GM12878 (cell line): ENCODE measurements around the gene HOXD12. TPM values are rescaled to one million over a fixed set of nuclear protein-coding genes. Genes with fewer than 3 reads are reported as not detected.

ENCODE experiments used
- ATAC-seq: fragments of 200-7000 bp; cut with Tn5 transposase; 3 replicates; pipeline ENCODE4 v1.9.1; 2020; ENCODE audit warnings: mild to moderate bottlenecking, moderate library complexity
- BruUV-seq: library from RNA; stranded (reverse); fragments of 400-500 nt; replicated peaks from 2 replicates; lab custom pipeline; 2021; lab: Mats Ljungman, UMichigan
- CTCF ChIA-PET: fragments of 300-600 bp; sonication (Branson Sonifier 250); formaldehyde crosslinking; extraction: SDS; loops from one replicate; lab custom pipeline; 2021; ENCODE audit warnings: inconsistent platforms; lab: Yijun Ruan, JAX
- POLR2A ChIA-PET: fragments of 350-600 bp; formaldehyde crosslinking; extraction: SDS; loops from one replicate; lab custom pipeline; 2021; ENCODE audit warnings: inconsistent platforms; lab: Charles Lee
- RAD21 ChIA-PET: fragments of 300-600 bp; sonication (Branson Sonifier 250); formaldehyde crosslinking; loops from one replicate; lab custom pipeline; 2023; ENCODE audit warnings: antibody characterized with exemption; ENCODE audit not compliant: unreplicated experiment; lab: Charles Lee
- SMC1A ChIA-PET: fragments of 300-600 bp; sonication (Branson Sonifier 250); formaldehyde crosslinking; loops from one replicate; lab custom pipeline; 2023; ENCODE audit not compliant: unreplicated experiment, uncharacterized antibody; lab: Charles Lee
- DNase-seq: peaks from one replicate; pipeline ENCODE4 v3.0.0-alpha.2; 2011; ENCODE audit warnings: low read depth, low spot score
- FAIRE-seq: peaks from 3 replicates; lab custom pipeline; 2011; peaks lifted over from hg19 to GRCh38; lab: Jason Lieb, UNC
- H2AFZ ChIP-seq: 2 replicates; pipeline ENCODE4 v1.6.0; 2011; ENCODE audit warnings: low read depth, low read length, control low read depth; ENCODE audit not compliant: control insufficient read depth
- H3K27ac ChIP-seq: 2 replicates; pipeline ENCODE4 v1.5.1; 2011; ENCODE audit warnings: control low read depth; ENCODE audit not compliant: control insufficient read depth, insufficient read depth
- H3K27me3 ChIP-seq, 2 experiments: replicated peaks in 1 of 2; 2 replicates each; pipeline versions ENCODE4 v1.6.0 to v1.6.1; 2011; ENCODE audit warnings: low read length in 1 of 2; ENCODE audit not compliant: control insufficient read depth in 2 of 2, insufficient read depth in 2 of 2
- H3K36me3 ChIP-seq, 2 experiments: 2 replicates each; pipeline ENCODE4 v1.5.1; 2011; ENCODE audit warnings: low read length in 1 of 2; ENCODE audit not compliant: control insufficient read depth in 2 of 2, insufficient read depth in 2 of 2
- H3K4me1 ChIP-seq: 2 replicates; pipeline ENCODE4 v1.6.1; 2011; ENCODE audit warnings: mild to moderate bottlenecking, low read length, moderate library complexity, mixed read lengths; ENCODE audit not compliant: control insufficient read depth, insufficient read depth
- H3K4me2 ChIP-seq: 2 replicates; pipeline ENCODE4 v1.6.0; 2011; ENCODE audit warnings: control low read depth; ENCODE audit not compliant: control insufficient read depth, insufficient read depth
- H3K4me3 ChIP-seq: fragments of 200-600 bp; sonication (generic); 2 replicates; pipeline ENCODE4 v1.5.1; 2016
- H3K79me2 ChIP-seq: 2 replicates; pipeline ENCODE4 v1.6.0; 2011; ENCODE audit warnings: low read length; ENCODE audit not compliant: control insufficient read depth, insufficient read depth
- H3K9ac ChIP-seq: 2 replicates; pipeline ENCODE4 v1.8.0; 2011; ENCODE audit warnings: low read length, control low read depth, mixed read lengths; ENCODE audit not compliant: control insufficient read depth, insufficient read depth
- H3K9me3 ChIP-seq: replicated peaks from 3 replicates; pipeline ENCODE4 v1.5.1; 2011; ENCODE audit warnings: mild to moderate bottlenecking, low read length; ENCODE audit not compliant: control insufficient read depth, insufficient read depth
- H4K20me1 ChIP-seq: 2 replicates; pipeline ENCODE4 v1.6.0; 2011; ENCODE audit not compliant: control insufficient read depth, insufficient read depth
- CHD4 ChIP-seq: fragments of 200-600 bp; sonication (generic); IDR thresholded peaks from 2 replicates; pipeline ENCODE4 v1.6.1; 2016; ENCODE audit warnings: mild to moderate bottlenecking
- EED ChIP-seq: sonication (generic); IDR thresholded peaks from 2 replicates; pipeline ENCODE4 v1.6.1; 2016; ENCODE audit warnings: antibody characterized with exemption, low read depth
- MLLT1 ChIP-seq: fragments of 450-650 bp; IDR thresholded peaks from 2 replicates; pipeline ENCODE4 v1.6.1; 2016; ENCODE audit warnings: mild to moderate bottlenecking
- RAD51 ChIP-seq: fragments of 450-650 bp; IDR thresholded peaks from 2 replicates; pipeline ENCODE4 v1.6.1; 2016; ENCODE audit warnings: moderate library complexity, mild to moderate bottlenecking, inconsistent platforms
- RFX5 ChIP-seq: IDR thresholded peaks from 2 replicates; pipeline ENCODE4 v1.6.1; 2011; ENCODE audit warnings: low read depth, low read length, improper control_type of control experiment
- SMC3 ChIP-seq: IDR thresholded peaks from 2 replicates; pipeline ENCODE4 v1.6.1; 2011; ENCODE audit warnings: low read length, improper control_type of control experiment, borderline replicate concordance
- TCF12 ChIP-seq: IDR thresholded peaks from 2 replicates; pipeline ENCODE4 v1.6.1; 2011; ENCODE audit warnings: low read depth, mild to moderate bottlenecking, low read length
- ZBTB33 ChIP-seq: fragments of 450-650 bp; IDR thresholded peaks from 2 replicates; pipeline ENCODE4 v1.6.1; 2017; ENCODE audit warnings: mild to moderate bottlenecking
- WGBS: methylation state at CpG from one replicate; pipeline ENCODE4 v1.1.6; 2016; ENCODE audit warnings: low lambda C conversion rate; ENCODE audit not compliant: insufficient replicate concordance, insufficient coverage; ENCODE audit errors: missing lambda C conversion rate; 5-methylcytosine and 5-hydroxymethylcytosine counted together
- in situ Hi-C: fragments of 300-500 bp; cut with MboI; formaldehyde crosslinking; loops from 9 replicates; pipeline ENCODE4 v1.14.3; 2018; ENCODE audit warnings: mixed read lengths
- intact Hi-C: fragments of 100-400 bp; cut with micrococcal nuclease; formaldehyde crosslinking; loops from one replicate; pipeline ENCODE4 v1.14.2; 2022; ENCODE audit not compliant: unreplicated experiment
- polyA plus RNA-seq, 11 experiments: library from polyadenylated mRNA; depleted of rRNA in 4 of 11; unstranded in 6 of 11; stranded (reverse) in 5 of 11; fragments of >200 nt; fragmentation: Nextera tagmentation in 4 of 11; fragmentation: Illumina TruSeq in 1 of 11; extraction: Ambion mirVana in 4 of 11; extraction: Trizol in 1 of 11; gene quantifications; 1 replicate in 1 of 11; 2 replicates in 10 of 11; pipeline versions ENCODE4 v1.2.1 to v1.2.3, GENCODE V29; 2011 to 2016; ENCODE audit warnings: inconsistent platforms in 2 of 11, missing spikeins in 2 of 11, low read depth in 1 of 11
- total RNA-seq, 4 experiments: library from RNA; depleted of rRNA in 3 of 4; stranded (reverse); fragments of >200 nt in 3 of 4; fragmentation: Illumina TruSeq in 1 of 4; extraction: Trizol in 1 of 4; gene quantifications; 2 replicates each; pipeline versions ENCODE4 v1.2.1 to v1.2.3, GENCODE V29; 2013 to 2021
- TF ChIP-seq, protein P1 (sequence below): fragments of 450-650 bp; IDR thresholded peaks from 2 replicates; pipeline ENCODE4 v1.6.1; 2017; ENCODE audit warnings: borderline replicate concordance
- TF ChIP-seq, protein P2 (sequence below): fragments of 450-650 bp; IDR thresholded peaks from 2 replicates; pipeline ENCODE4 v1.6.1; 2017; ENCODE audit warnings: low read depth, mild to moderate bottlenecking, moderate library complexity

The HOXD12 gene
- total and polyA plus RNA-seq, 10 of the 15 experiments (the other 5 are each of a cell fraction or from before 2014, with no cell fraction given) = not detected

DNA sequence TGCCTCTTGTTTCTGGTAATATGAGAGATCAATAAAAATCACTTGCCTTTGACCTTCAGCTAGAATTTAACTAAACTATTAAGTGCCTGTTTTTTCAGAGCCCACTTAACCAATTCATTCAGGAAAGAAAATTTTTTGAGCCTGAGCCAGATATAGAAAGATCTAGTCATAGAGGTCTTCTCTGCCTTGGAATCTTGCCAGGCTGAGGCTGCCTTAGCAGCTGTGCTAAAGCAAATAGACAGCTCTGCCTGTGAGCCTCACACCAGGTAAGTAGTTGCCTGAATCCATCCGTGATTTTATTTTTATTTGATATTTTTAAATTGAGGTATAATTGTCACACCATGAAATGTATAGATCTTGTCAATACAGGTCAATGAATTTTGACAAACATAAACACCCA, 43.2 kb upstream of the HOXD12 start:
- H3K79me2 ChIP-seq = no peaks in the 10 kb centered on the region
- H3K4me1 ChIP-seq = no peaks in the 10 kb centered on the region
- CTCF ChIA-PET = no interaction called here
- BruUV-seq = no TSS peak
- no peaks in the 10 kb centered on the region for H4K20me1 ChIP-seq
- FAIRE-seq (no peak), DNase-seq (no peak), ATAC-seq (no peak)
- TF ChIP-seq, protein P1, sequence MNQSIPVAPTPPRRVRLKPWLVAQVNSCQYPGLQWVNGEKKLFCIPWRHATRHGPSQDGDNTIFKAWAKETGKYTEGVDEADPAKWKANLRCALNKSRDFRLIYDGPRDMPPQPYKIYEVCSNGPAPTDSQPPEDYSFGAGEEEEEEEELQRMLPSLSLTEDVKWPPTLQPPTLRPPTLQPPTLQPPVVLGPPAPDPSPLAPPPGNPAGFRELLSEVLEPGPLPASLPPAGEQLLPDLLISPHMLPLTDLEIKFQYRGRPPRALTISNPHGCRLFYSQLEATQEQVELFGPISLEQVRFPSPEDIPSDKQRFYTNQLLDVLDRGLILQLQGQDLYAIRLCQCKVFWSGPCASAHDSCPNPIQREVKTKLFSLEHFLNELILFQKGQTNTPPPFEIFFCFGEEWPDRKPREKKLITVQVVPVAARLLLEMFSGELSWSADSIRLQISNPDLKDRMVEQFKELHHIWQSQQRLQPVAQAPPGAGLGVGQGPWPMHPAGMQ = no peak
- TF ChIP-seq RAD51 (no peak), TCF12 (no peak), SMC3 (no peak), EED (no peak), ZBTB33 (no peak), MLLT1 (no peak), RFX5 (no peak), CHD4 (no peak)
- TF ChIP-seq, protein P2, sequence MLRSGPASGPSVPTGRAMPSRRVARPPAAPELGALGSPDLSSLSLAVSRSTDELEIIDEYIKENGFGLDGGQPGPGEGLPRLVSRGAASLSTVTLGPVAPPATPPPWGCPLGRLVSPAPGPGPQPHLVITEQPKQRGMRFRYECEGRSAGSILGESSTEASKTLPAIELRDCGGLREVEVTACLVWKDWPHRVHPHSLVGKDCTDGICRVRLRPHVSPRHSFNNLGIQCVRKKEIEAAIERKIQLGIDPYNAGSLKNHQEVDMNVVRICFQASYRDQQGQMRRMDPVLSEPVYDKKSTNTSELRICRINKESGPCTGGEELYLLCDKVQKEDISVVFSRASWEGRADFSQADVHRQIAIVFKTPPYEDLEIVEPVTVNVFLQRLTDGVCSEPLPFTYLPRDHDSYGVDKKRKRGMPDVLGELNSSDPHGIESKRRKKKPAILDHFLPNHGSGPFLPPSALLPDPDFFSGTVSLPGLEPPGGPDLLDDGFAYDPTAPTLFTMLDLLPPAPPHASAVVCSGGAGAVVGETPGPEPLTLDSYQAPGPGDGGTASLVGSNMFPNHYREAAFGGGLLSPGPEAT = no peak
- no peak overlapping the region for H3K4me2 ChIP-seq
- POLR2A ChIA-PET = no interaction called here
- H3K9me3 ChIP-seq = no peaks in the 10 kb centered on the region
- no peak overlapping the region for H3K27ac ChIP-seq
- RAD21 ChIA-PET = no interaction called here
- H3K27me3 ChIP-seq = no peaks in the 10 kb centered on the region
- intact Hi-C loops (no loop called here), in situ Hi-C loops (no loop called here)
- no peak overlapping the region for H3K9ac ChIP-seq
- H2AFZ ChIP-seq = no peak overlapping the region
- H3K4me3 ChIP-seq = no peak overlapping the region
- 0% methylated on average over 1 of the region's 1 CpG for WGBS
- SMC1A ChIA-PET = interaction anchor here (1.2 kb wide), 1 partner anchor 15 kb away, joined by 4 read pairs; no protein-coding TSS in a partner anchor
- H3K36me3 ChIP-seq = no peaks in the 10 kb centered on the region
